ENCODE measurements around the gene ACSL6.

The ACSL6 gene

DNA sequence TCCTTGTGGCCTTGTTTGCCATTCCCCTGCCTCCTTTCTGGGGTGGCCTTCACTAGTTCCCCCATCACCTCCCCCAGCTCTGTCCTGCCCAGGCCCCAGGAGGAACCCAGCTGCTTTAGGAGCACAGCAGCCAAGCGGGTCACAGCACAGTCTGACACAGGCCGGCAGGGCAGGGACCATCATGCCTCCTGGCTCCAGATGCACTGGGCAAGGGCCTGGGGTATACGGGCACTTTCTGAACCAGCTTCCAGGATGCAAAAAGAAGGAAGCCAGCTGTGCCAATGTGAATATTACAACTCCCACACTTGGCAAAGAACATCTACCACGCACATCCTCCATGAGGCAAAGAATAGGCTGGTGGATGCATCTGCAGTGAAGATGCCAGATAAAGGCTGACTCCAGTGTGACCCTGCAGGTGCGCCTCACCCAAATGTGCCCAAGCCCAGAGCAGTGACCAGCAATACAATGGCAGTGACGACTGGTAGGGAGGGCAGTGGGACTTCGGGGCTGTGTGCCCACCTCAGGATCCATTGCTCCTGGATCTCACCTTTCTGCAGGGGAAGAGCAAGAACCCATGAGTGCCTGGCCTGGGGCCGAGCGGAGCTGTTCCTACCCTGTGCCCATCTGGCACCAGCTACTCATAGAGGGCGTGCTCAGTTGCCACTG lies 42.7 kb upstream of the ACSL6 start:
- DNase-seq (ENCODE audit: low read depth): no peak
- TF ChIP-seq, protein P1, sequence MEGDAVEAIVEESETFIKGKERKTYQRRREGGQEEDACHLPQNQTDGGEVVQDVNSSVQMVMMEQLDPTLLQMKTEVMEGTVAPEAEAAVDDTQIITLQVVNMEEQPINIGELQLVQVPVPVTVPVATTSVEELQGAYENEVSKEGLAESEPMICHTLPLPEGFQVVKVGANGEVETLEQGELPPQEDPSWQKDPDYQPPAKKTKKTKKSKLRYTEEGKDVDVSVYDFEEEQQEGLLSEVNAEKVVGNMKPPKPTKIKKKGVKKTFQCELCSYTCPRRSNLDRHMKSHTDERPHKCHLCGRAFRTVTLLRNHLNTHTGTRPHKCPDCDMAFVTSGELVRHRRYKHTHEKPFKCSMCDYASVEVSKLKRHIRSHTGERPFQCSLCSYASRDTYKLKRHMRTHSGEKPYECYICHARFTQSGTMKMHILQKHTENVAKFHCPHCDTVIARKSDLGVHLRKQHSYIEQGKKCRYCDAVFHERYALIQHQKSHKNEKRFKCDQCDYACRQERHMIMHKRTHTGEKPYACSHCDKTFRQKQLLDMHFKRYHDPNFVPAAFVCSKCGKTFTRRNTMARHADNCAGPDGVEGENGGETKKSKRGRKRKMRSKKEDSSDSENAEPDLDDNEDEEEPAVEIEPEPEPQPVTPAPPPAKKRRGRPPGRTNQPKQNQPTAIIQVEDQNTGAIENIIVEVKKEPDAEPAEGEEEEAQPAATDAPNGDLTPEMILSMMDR (IDR thresholded peaks at IDR 0.05; ENCODE audit: control insufficient read depth, insufficient read depth, low read depth, low read length, missing control alignments): no peak
- H3K4me3 ChIP-seq (ENCODE audit: control insufficient read depth, low read depth, low read length): no peak overlapping the region

GRCh38 chr5:132053483-132053882 lies 42.0 kb upstream of the ACSL6 start:
- no peak overlapping the region for H3K4me3 ChIP-seq (ENCODE audit: control insufficient read depth, low read depth, low read length)
- TF ChIP-seq, protein P1 (IDR thresholded peaks at IDR 0.05; ENCODE audit: control insufficient read depth, insufficient read depth, low read depth, low read length, missing control alignments): no peak
- no peak for DNase-seq (ENCODE audit: low read depth)

DNA sequence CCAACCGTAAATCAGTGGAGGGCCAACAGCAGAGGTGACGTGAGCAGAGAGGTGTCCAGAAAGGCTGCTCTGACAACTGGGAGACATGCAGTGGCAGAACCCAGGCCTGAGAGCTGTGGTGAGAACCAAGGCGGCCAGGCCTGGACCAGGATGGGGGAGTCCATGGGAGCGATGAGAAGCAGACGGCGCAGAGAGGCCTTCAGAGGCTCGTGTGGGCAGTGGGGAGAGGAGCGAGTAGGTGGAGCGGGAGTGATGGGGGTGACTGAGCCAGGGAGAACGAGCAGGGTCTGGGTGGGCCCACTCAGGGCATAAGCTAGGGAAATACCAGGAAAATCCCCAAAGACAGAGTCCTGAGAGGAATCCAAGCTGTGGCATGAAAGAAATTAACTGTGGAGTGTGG lies 41.1 kb upstream of the ACSL6 start:
- TF ChIP-seq, protein P1 (IDR thresholded peaks at IDR 0.05; ENCODE audit: control insufficient read depth, insufficient read depth, low read depth, low read length, missing control alignments): no peak
- H3K4me3 ChIP-seq (ENCODE audit: control insufficient read depth, low read depth, low read length): no peak overlapping the region
- no peak for DNase-seq (ENCODE audit: low read depth)

DNA sequence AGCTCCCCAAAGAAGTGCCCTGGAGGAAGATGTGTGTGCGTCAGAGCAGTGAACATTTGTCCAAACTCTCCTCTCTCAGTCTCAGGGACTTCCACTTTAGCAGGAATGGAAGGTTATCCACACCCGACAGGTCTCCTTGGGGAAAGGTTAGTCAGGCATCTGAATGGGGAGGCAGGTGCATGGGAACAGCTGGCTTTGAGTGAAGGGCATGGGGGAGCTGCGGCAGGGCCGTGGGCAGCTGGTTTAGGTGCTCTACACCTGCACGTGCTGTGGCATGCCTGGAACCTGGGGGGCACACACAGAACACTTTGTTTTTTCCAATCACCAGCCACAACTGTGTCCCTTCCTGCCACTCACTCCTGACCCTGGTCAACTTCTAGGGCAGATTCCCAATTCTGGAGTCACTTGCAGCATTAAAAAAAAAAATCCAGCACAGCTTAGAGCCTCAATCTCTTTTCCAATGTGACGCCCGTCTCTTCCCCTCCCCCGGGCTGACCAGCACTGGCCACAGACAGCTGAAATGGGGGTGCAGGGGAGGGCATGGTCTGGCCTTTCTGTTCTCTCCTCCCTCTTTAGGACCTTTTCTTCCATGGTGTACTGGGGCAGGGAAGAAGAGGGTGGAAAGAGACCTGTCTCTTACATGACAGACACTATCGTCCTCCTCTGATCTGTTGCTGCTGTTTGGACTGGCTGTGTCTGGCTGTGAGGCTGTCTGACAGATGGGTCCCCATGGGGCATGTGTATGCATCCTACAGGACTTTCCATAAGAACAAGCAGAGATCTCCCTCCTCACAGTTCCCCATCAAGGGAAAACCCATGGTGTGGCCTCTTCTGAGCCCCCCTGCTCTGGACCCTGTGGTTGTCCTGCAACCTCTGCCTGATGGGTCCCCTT lies 39.4 kb upstream of the ACSL6 start:
- no peak for DNase-seq (ENCODE audit: low read depth)
- TF ChIP-seq, protein P1 (IDR thresholded peaks at IDR 0.05; ENCODE audit: control insufficient read depth, insufficient read depth, low read depth, low read length, missing control alignments): no peak
- H3K4me3 ChIP-seq (ENCODE audit: control insufficient read depth, low read depth, low read length): no peak overlapping the region

GRCh38 chr5:132050136-132050535 lies 38.7 kb upstream of the ACSL6 start:
- H3K4me3 ChIP-seq (ENCODE audit: control insufficient read depth, low read depth, low read length): no peak overlapping the region
- TF ChIP-seq, protein P1 (IDR thresholded peaks at IDR 0.05; ENCODE audit: control insufficient read depth, insufficient read depth, low read depth, low read length, missing control alignments): no peak
- no peak for DNase-seq (ENCODE audit: low read depth)

GRCh38 chr5:132049559-132049958 lies 38.1 kb upstream of the ACSL6 start:
- H3K4me3 ChIP-seq (ENCODE audit: control insufficient read depth, low read depth, low read length): no peak overlapping the region
- no peak for DNase-seq (ENCODE audit: low read depth)
- TF ChIP-seq, protein P1 (IDR thresholded peaks at IDR 0.05; ENCODE audit: control insufficient read depth, insufficient read depth, low read depth, low read length, missing control alignments): no peak
